WERI-Rb-1 (cell line): ENCODE measurements around the gene ATP6V0C.

Experiments used
- DNase-seq: peaks from one replicate; pipeline ENCODE4 v3.0.0-alpha.2; 2020
- H3K27ac ChIP-seq: fragments of 250-450 bp; sonication (Bioruptor Pico); 2 replicates; pipeline ENCODE4 v1.5.1; 2020; ENCODE audit warnings: mild to moderate bottlenecking, moderate library complexity
- H3K27me3 ChIP-seq: fragments of 250-450 bp; sonication (Bioruptor Pico); 2 replicates; pipeline ENCODE4 v1.5.1; 2021; ENCODE audit warnings: mild to moderate bottlenecking, low read depth, moderate library complexity; ENCODE audit not compliant: insufficient read depth, severe bottlenecking
- H3K36me3 ChIP-seq: fragments of 250-450 bp; sonication (Bioruptor Pico); 2 replicates; pipeline ENCODE4 v1.5.1; 2020; ENCODE audit warnings: mild to moderate bottlenecking, moderate library complexity
- H3K4me3 ChIP-seq: 2 replicates; pipeline ENCODE4 v1.5.1; 2011; ENCODE audit warnings: low read depth, mild to moderate bottlenecking, control low read depth, low read length
- H3K9me3 ChIP-seq: fragments of 250-450 bp; sonication (Bioruptor Pico); 2 replicates; pipeline ENCODE4 v1.5.1; 2021; ENCODE audit warnings: mild to moderate bottlenecking, moderate library complexity; ENCODE audit not compliant: severe bottlenecking
- CTCF ChIP-seq: IDR thresholded peaks from 2 replicates; pipeline ENCODE4 v1.5.1; 2011; ENCODE audit warnings: low read depth, mild to moderate bottlenecking, control low read depth, inconsistent platforms, low read length

Gene ATP6V0C

GRCh38 chr16:2492292-2492691 lies 21.5 kb upstream of the ATP6V0C start:
- no peak for TF ChIP-seq CTCF
- H3K9me3 ChIP-seq, result no peaks in the 10 kb centered on the region
- no peak overlapping the region for H3K4me3 ChIP-seq
- no peak for DNase-seq
- no peak overlapping the region for H3K27ac ChIP-seq
- peaks cover 25% of the 10 kb centered on the region for H3K36me3 ChIP-seq
- H3K27me3 ChIP-seq, result no peaks in the 10 kb centered on the region

- H3K36me3 ChIP-seq, result peaks cover 38% of the 10 kb centered on the region
- DNase-seq, result no peak
- no peak for TF ChIP-seq CTCF
These were observed 20.1 kb upstream of the ATP6V0C start for GRCh38 chr16:2493605-2494004.

GRCh38 chr16:2494616-2495015 lies 19.1 kb upstream of the ATP6V0C start:
- no peaks in the 10 kb centered on the region for H3K27me3 ChIP-seq
- H3K36me3 ChIP-seq, result peaks cover 46% of the 10 kb centered on the region
- no peak for DNase-seq
- no peak overlapping the region for H3K27ac ChIP-seq
- TF ChIP-seq CTCF, result no peak
- H3K4me3 ChIP-seq, result no peak overlapping the region
- no peaks in the 10 kb centered on the region for H3K9me3 ChIP-seq

More at GRCh38 chr16:2493605-2494004, 20.1 kb upstream of the ATP6V0C start:
- Histone ChIP-seq H3K27me3 (no peaks in the 10 kb centered on the region), H3K4me3 (no peak overlapping the region), H3K27ac (no peak overlapping the region), H3K9me3 (no peaks in the 10 kb centered on the region)

- H3K27ac ChIP-seq, result no peak overlapping the region
- no peaks in the 10 kb centered on the region for H3K9me3 ChIP-seq
- no peaks in the 10 kb centered on the region for H3K27me3 ChIP-seq
- no peak overlapping the region for H3K4me3 ChIP-seq
- peaks cover 49% of the 10 kb centered on the region for H3K36me3 ChIP-seq
- TF ChIP-seq CTCF, result no peak
- DNase-seq, result no peak
These were observed 18.7 kb upstream of the ATP6V0C start for GRCh38 chr16:2495041-2495440.

GRCh38 chr16:2496223-2497115 lies 17.3 kb upstream of the ATP6V0C start:
- no peak for TF ChIP-seq CTCF
- Histone ChIP-seq H3K4me3 (no peak overlapping the region), H3K36me3 (peaks cover 46% of the 10 kb centered on the region), H3K9me3 (no peaks in the 10 kb centered on the region), H3K27ac (peak overlapping the region; percentile 65), H3K27me3 (no peaks in the 10 kb centered on the region)
- no peak for DNase-seq
